HEK293 (cell line): ENCODE measurements around the gene PPM1J.

Experiments
- EGR2 ChIP-seq: fragments of 450-650 bp; formaldehyde crosslinking; IDR thresholded peaks from 2 replicates; pipeline ENCODE4 v1.5.1; 2016; ENCODE audit warnings: low read depth, missing biosample characterization, missing genetic modification characterization
- IKZF3 ChIP-seq: fragments of 450-650 bp; IDR thresholded peaks from 2 replicates; pipeline ENCODE4 v1.5.0; 2018; ENCODE audit warnings: missing biosample characterization, mild to moderate bottlenecking, missing genetic modification characterization, moderate library complexity
- KLF17 ChIP-seq: fragments of 450-650 bp; formaldehyde crosslinking; IDR thresholded peaks from 2 replicates; pipeline ENCODE4 v1.5.1; 2016; ENCODE audit warnings: missing biosample characterization, missing genetic modification characterization
- KLF7 ChIP-seq: fragments of 450-650 bp; formaldehyde crosslinking; IDR thresholded peaks from 2 replicates; pipeline ENCODE4 v1.5.1; 2016; ENCODE audit warnings: missing biosample characterization, missing genetic modification characterization, borderline replicate concordance
- SCRT2 ChIP-seq: fragments of 450-650 bp; formaldehyde crosslinking; IDR thresholded peaks from 2 replicates; pipeline ENCODE4 v1.5.1; 2016; ENCODE audit warnings: missing biosample characterization, missing genetic modification characterization
- SP3 ChIP-seq: fragments of 450-650 bp; formaldehyde crosslinking; IDR thresholded peaks from 2 replicates; pipeline ENCODE4 v1.5.1; 2016; ENCODE audit warnings: missing biosample characterization, missing genetic modification characterization
- WT1 ChIP-seq: fragments of 450-650 bp; formaldehyde crosslinking; IDR thresholded peaks from 2 replicates; pipeline ENCODE4 v1.5.1; 2016; ENCODE audit warnings: missing biosample characterization, missing genetic modification characterization
- YY2 ChIP-seq: fragments of 450-650 bp; formaldehyde crosslinking; IDR thresholded peaks from 2 replicates; pipeline ENCODE4 v1.5.1; 2016; ENCODE audit warnings: missing biosample characterization, missing genetic modification characterization
- ZBTB17 ChIP-seq: fragments of 450-650 bp; formaldehyde crosslinking; IDR thresholded peaks from 2 replicates; pipeline ENCODE4 v1.5.1; 2016; ENCODE audit warnings: missing biosample characterization, missing genetic modification characterization
- ZBTB20 ChIP-seq: fragments of 450-650 bp; formaldehyde crosslinking; IDR thresholded peaks from 2 replicates; pipeline ENCODE4 v1.5.1; 2016; ENCODE audit warnings: missing biosample characterization, missing genetic modification characterization
- ZBTB44 ChIP-seq: fragments of 450-650 bp; IDR thresholded peaks from 2 replicates; pipeline ENCODE4 v1.5.1; 2018; ENCODE audit warnings: missing biosample characterization, mild to moderate bottlenecking, missing genetic modification characterization
- ZBTB49 ChIP-seq: fragments of 450-650 bp; formaldehyde crosslinking; IDR thresholded peaks from 2 replicates; pipeline ENCODE4 v1.5.1; 2016; ENCODE audit warnings: missing biosample characterization, missing genetic modification characterization, low read depth
- ZBTB8A ChIP-seq: fragments of 450-650 bp; formaldehyde crosslinking; IDR thresholded peaks from 2 replicates; pipeline ENCODE4 v1.5.1; 2016; ENCODE audit warnings: missing biosample characterization, missing genetic modification characterization
- ZFHX2 ChIP-seq: fragments of 450-650 bp; formaldehyde crosslinking; conservative IDR thresholded peaks from 2 replicates; pipeline ENCODE4 v1.5.1; 2016; ENCODE audit warnings: missing biosample characterization, missing genetic modification characterization
- ZFP69B ChIP-seq: fragments of 450-650 bp; formaldehyde crosslinking; IDR thresholded peaks from 2 replicates; pipeline ENCODE4 v1.5.1; 2016; ENCODE audit warnings: missing biosample characterization, missing genetic modification characterization
- ZNF146 ChIP-seq: fragments of 450-650 bp; formaldehyde crosslinking; IDR thresholded peaks from 2 replicates; pipeline ENCODE4 v1.5.1; 2016; ENCODE audit warnings: missing biosample characterization, missing genetic modification characterization
- ZNF169 ChIP-seq: fragments of 450-650 bp; formaldehyde crosslinking; IDR thresholded peaks from 2 replicates; pipeline ENCODE4 v1.5.1; 2016; ENCODE audit warnings: missing biosample characterization, missing genetic modification characterization
- ZNF18 ChIP-seq: fragments of 450-650 bp; formaldehyde crosslinking; IDR thresholded peaks from 2 replicates; pipeline ENCODE4 v1.5.1; 2016; ENCODE audit warnings: missing biosample characterization, missing genetic modification characterization
- ZNF239 ChIP-seq: fragments of 450-650 bp; formaldehyde crosslinking; IDR thresholded peaks from 2 replicates; pipeline ENCODE4 v1.5.1; 2016; ENCODE audit warnings: missing biosample characterization, missing genetic modification characterization
- ZNF24 ChIP-seq: fragments of 450-650 bp; formaldehyde crosslinking; IDR thresholded peaks from 2 replicates; pipeline ENCODE4 v1.5.1; 2016; ENCODE audit warnings: missing biosample characterization, missing genetic modification characterization
- ZNF324 ChIP-seq: fragments of 450-650 bp; formaldehyde crosslinking; IDR thresholded peaks from 2 replicates; pipeline ENCODE4 v1.5.1; 2016; ENCODE audit warnings: missing biosample characterization, missing genetic modification characterization
- ZNF501 ChIP-seq: fragments of 450-650 bp; formaldehyde crosslinking; IDR thresholded peaks from 2 replicates; pipeline ENCODE4 v1.5.1; 2016; ENCODE audit warnings: missing biosample characterization, missing genetic modification characterization
- ZNF544 ChIP-seq: fragments of 450-650 bp; formaldehyde crosslinking; IDR thresholded peaks from 2 replicates; pipeline ENCODE4 v1.5.0; 2017; ENCODE audit warnings: missing biosample characterization, missing genetic modification characterization
- ZNF561 ChIP-seq: fragments of 450-650 bp; IDR thresholded peaks from 2 replicates; pipeline ENCODE4 v1.5.1; 2018; ENCODE audit warnings: missing biosample characterization, missing genetic modification characterization, borderline replicate concordance
- ZNF660 ChIP-seq: fragments of 450-650 bp; IDR thresholded peaks from 2 replicates; pipeline ENCODE4 v1.5.1; 2018; ENCODE audit warnings: missing biosample characterization, mild to moderate bottlenecking, missing genetic modification characterization
- ZSCAN23 ChIP-seq: fragments of 450-650 bp; formaldehyde crosslinking; IDR thresholded peaks from 2 replicates; pipeline ENCODE4 v1.5.1; 2016; ENCODE audit warnings: missing biosample characterization, missing genetic modification characterization
- ZXDB ChIP-seq: fragments of 450-650 bp; formaldehyde crosslinking; IDR thresholded peaks from 2 replicates; pipeline ENCODE4 v1.5.1; 2016; ENCODE audit warnings: missing biosample characterization, missing genetic modification characterization
- TF ChIP-seq, protein P1 (sequence below): fragments of 450-650 bp; formaldehyde crosslinking; IDR thresholded peaks from 2 replicates; pipeline ENCODE4 v1.5.1; 2016; ENCODE audit warnings: missing biosample characterization, missing genetic modification characterization
- TF ChIP-seq, protein P2 (sequence below): fragments of 450-650 bp; formaldehyde crosslinking; IDR thresholded peaks from 2 replicates; pipeline ENCODE4 v1.5.1; 2016; ENCODE audit warnings: missing biosample characterization, missing genetic modification characterization
- TF ChIP-seq, protein P3 (sequence below): fragments of 450-650 bp; formaldehyde crosslinking; optimal IDR thresholded peaks from 2 replicates; pipeline ENCODE3; 2016; ENCODE audit warnings: missing biosample characterization, mild to moderate bottlenecking, missing genetic modification characterization

Gene PPM1J

GRCh38 chr1:112707221-112708001, 7.7 kb downstream of the PPM1J start (continued):
- TF ChIP-seq ZNF544 (tag by site-specific recombination) (no peak), ZBTB8A (tag by site-specific recombination) (no peak), ZNF24 (tag by site-specific recombination) (0 out of 2 replicates have a peak, but pooled peaks have one; percentile 58), ZNF146 (tag by site-specific recombination) (peak; percentile 9; the same call in 1 of the 2 replicates), WT1 (tag by site-specific recombination) (peak; percentile 57), ZNF501 (peak; percentile 86; the same call in 1 of the 2 replicates), ZNF324 (tag by site-specific recombination) (peak; percentile 69), KLF17 (peak; percentile 60), EGR2 (tag by site-specific recombination) (no peak), ZFHX2 (no peak), ZBTB20 (tag by site-specific recombination) (peak; percentile 88), YY2 (no peak), ZBTB44 (tag by site-specific recombination) (no peak), ZNF18 (tag by site-specific recombination) (0 out of 2 replicates have a peak, but pooled peaks have one; percentile 11), ZNF169 (no peak), ZBTB49 (tag by site-specific recombination) (no peak), ZNF561 (tag by site-specific recombination) (peak; percentile 84), ZFP69B (tag by site-specific recombination) (peak; percentile 63), SCRT2 (0 out of 2 replicates have a peak, but pooled peaks have one; percentile 23), ZSCAN23 (tag by site-specific recombination) (peak; percentile 24; the same call in 1 of the 2 replicates), SP3 (tag by site-specific recombination) (peak; percentile 50), ZXDB (peak; percentile 66), KLF7 (peak; percentile 83), ZBTB17 (tag by site-specific recombination) (peak; percentile 62), ZNF239 (tag by site-specific recombination) (no peak), IKZF3 (tag by site-specific recombination) (peak; percentile 96), ZNF660 (tag by site-specific recombination) (peak; percentile 42; the same call in 1 of the 2 replicates)
- TF ChIP-seq, protein P1, sequence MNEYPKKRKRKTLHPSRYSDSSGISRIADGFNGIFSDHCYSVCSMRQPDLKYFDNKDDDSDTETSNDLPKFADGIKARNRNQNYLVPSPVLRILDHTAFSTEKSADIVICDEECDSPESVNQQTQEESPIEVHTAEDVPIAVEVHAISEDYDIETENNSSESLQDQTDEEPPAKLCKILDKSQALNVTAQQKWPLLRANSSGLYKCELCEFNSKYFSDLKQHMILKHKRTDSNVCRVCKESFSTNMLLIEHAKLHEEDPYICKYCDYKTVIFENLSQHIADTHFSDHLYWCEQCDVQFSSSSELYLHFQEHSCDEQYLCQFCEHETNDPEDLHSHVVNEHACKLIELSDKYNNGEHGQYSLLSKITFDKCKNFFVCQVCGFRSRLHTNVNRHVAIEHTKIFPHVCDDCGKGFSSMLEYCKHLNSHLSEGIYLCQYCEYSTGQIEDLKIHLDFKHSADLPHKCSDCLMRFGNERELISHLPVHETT (tag by site-specific recombination), result 0 out of 2 replicates have a peak, but pooled peaks have one; percentile 37
- TF ChIP-seq, protein P2, sequence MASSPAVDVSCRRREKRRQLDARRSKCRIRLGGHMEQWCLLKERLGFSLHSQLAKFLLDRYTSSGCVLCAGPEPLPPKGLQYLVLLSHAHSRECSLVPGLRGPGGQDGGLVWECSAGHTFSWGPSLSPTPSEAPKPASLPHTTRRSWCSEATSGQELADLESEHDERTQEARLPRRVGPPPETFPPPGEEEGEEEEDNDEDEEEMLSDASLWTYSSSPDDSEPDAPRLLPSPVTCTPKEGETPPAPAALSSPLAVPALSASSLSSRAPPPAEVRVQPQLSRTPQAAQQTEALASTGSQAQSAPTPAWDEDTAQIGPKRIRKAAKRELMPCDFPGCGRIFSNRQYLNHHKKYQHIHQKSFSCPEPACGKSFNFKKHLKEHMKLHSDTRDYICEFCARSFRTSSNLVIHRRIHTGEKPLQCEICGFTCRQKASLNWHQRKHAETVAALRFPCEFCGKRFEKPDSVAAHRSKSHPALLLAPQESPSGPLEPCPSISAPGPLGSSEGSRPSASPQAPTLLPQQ (tag by site-specific recombination), result peak; percentile 68
- TF ChIP-seq, protein P3, sequence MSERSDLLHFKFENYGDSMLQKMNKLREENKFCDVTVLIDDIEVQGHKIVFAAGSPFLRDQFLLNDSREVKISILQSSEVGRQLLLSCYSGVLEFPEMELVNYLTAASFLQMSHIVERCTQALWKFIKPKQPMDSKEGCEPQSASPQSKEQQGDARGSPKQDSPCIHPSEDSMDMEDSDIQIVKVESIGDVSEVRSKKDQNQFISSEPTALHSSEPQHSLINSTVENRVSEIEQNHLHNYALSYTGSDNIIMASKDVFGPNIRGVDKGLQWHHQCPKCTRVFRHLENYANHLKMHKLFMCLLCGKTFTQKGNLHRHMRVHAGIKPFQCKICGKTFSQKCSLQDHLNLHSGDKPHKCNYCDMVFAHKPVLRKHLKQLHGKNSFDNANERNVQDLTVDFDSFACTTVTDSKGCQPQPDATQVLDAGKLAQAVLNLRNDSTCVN (tag by site-specific recombination), result peak; percentile 67
